Myocyte (in vitro differentiated cells): ENCODE results near the gene NPTX1. TPM values are rescaled to one million over a fixed set of nuclear protein-coding genes. Genes with fewer than 3 reads are reported as not detected.

Experiments
- DNase-seq: peaks from one replicate; pipeline ENCODE4 v3.0.0-alpha.2; 2012; ENCODE audit warnings: low read depth
- total RNA-seq: library from RNA; depleted of rRNA; stranded (reverse); fragments of >200 nt; gene quantifications from 2 replicates; pipeline ENCODE4 v1.2.3, GENCODE V29; 2014

Gene NPTX1
- total RNA-seq, 1 donor from 2014 or later: 0.24 TPM

DNA sequence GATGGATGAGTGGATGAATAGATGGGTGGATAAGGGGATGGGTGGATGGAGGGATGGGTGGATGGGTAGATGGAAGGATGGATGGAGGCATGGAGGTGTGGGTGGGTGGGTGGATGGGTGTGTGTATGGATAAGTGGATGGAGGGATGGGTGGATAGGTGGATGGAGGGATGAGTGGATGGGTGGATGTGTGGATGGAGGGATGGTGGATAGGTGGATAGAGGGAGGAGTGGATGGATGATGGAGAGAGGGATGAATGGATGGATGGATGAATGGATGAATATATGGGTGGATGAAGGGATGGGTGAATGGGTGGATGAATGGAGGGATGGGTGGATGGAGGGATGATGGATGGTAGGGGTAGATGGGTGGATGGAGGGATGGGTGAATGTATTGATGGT is 27.5 kb upstream of the NPTX1 start:
- DNase-seq: no peak

DNA sequence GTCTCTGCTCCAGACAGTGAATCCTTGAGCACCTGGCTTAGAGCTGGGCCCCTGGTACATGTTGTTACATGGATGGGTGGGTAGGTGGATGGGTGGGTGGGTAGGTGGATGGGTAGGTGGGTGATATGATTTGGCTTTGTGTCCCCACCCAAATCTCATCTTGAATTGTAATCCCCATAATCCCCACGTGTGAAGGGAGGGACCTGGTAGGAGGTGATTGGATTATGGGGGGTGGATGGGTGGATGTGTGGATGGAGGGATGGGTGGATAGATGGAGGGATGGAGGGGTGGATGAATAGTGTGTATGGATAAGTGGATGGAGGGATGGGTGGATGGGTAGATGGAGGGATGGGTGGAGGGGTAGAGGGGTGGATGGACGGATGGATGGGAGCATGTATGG is 26.6 kb upstream of the NPTX1 start:
- DNase-seq: no peak

DNA sequence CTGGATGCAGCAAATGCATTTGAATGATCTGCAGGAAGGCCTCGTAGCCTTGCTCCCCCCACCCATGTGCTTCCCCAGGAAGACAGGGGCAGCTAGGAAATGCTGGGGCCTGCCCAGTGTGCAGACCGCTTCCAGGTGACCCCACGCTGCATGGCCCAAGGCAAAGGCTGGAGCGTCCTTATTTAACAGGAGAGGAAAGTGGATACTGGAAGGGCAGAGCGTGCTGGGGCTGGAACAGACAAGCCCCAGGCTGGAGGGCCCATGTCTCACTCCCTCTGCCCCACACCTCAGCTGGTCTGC is 26.1 kb upstream of the NPTX1 start:
- DNase-seq: no peak

DNA sequence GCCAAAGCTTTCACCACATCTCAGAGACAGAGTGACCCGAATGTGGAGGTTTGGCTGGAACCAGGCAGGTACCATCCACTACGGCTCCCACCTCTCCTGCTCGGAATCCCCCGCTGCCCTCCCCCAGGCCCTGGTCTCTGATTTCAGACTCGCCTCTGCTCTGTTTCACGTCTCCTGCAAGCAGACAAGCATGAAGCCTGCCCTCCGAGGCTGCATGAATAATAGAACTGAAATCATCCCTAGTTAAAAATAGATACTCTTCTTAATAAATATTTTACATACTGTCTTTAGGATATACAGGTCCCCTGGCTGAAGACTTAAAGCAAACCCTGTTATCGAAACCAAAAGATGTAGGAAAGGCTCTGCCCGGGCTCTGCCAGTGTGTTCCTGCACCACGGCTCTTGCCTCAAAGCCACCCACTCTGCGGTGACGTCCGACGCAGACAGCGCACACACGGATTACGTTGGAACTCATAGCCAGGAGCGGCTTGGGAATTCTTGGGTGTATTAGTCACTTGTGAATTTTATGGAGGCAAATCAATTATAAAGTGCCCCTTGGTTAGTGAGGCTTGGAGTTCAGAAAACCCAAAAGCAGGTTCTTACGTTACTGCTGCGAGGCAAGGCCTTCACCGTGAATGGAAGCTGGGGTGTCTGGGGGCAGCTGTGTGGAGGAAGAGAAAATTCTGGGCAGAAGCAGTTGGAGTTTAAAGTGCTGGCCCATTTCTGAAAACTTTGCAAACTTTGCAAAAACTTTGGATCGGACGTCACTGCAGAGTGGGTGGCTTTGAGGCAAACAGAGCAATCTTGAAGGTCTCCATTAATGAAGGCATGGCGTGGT is 25.6 kb upstream of the NPTX1 start:
- DNase-seq: peak; percentile 55

DNA sequence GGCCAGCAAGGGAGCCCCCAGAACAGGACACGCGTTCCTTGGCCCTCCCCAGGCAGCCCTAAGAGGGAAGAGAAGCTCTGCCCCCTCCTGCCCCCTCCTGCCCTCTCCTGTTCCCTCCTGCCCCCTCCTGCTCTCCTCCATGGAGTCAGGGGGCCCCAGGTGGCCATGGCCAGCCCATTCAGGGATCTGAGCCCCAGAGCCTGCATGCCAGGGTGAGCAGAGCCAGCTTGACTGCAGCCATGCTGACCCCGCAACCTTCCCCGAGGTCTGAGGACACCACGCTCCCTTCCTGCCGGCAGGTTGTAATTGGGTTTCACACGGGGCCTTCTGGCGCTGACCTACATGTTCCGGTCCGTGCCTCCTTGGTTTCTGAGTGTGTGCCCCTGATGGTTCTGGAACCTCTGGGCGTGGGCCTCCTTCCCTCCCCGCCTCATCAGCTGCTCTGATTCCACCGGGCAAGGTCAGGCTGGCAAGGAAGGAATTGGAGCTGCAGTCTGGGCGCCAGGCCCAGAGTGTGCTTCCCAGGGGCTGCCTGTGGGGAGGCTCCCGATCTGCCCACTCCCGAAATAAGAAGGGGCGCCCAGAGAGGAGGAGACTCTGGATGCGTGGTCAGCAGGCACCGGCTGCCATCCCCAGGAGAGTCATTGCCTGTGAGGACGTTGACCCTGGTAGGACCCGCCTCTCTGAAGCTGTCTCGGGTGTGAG is 23.7 kb upstream of the NPTX1 start:
- DNase-seq: peak; percentile 36

DNA sequence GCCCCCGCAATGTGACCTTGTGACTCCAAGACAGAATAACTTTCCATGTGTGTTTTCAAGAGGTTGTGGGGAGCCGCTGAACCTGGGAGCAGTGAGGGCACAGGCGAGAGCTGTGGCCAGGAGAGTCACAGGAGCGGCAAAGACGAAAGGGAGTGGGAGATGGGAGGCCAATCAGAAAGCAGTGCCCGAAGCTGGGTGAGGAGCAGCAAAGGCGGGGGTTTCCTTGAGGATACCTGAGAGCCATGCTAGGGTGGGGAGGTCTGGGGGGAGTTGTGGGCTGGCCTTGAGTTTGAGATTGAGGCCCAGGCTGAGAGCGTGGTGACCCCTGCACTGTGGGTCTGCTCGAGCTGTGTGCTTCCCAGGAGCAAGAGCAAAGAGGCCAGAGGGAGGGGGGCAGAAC is 23.2 kb upstream of the NPTX1 start:
- no peak for DNase-seq

DNA sequence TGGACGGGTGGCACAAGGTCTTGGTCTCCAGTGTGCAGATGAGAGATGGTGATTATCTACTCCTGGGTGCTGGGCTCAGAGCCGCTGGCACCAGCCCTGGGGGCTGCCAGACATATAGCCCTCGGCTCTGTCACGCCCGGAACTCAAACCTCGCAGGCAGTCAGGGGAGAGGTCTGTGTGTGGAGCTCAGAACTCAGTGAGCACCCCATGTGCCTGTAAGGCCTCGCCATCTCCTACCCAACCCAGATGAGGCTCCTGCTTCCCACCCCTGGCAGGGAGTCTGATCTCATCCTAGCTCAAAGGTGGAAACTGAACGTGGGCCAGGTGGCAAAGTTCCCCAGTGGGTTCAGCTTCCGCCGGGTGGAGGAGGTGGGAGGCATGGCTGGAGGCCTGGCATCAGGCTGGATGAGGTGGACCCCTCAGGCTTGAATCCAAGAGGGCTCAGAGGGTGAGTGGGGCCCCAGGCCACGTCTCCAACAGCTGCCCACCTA is 22.6 kb upstream of the NPTX1 start:
- no peak for DNase-seq

DNA sequence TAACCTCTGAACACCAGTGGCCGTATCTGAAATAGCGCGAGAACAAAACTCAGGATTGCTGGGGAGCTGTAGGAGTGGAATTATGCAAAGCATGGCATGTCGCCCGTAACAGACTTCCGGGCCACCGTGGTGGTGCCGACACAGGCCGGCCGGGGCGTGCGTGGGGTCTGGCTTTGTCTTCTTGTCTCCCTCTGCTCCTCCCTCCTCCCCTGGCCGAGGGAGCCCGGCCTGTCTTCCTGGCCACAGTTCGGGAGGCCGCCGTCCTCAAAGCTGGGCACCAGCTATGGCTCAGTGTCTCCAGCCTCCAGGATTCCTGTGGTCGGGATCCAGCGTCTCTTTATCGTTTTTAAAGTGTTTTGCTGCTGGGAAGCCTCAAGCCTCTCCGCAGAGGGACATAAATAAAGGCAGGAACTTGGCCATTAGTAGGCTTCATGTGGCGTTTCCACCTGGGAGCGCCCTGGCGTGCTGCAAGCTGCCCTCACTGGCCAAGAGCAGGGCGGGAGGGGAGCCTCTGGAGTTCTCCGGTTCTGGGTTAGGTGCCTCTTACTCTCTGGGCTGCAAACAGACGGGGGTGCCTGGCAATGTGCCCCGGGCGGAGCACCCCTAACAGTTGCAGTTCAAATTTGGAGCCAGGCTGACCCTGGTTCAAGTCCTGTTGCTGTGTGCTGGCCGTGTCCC is 22.0 kb upstream of the NPTX1 start:
- DNase-seq: peak; percentile 50

DNA sequence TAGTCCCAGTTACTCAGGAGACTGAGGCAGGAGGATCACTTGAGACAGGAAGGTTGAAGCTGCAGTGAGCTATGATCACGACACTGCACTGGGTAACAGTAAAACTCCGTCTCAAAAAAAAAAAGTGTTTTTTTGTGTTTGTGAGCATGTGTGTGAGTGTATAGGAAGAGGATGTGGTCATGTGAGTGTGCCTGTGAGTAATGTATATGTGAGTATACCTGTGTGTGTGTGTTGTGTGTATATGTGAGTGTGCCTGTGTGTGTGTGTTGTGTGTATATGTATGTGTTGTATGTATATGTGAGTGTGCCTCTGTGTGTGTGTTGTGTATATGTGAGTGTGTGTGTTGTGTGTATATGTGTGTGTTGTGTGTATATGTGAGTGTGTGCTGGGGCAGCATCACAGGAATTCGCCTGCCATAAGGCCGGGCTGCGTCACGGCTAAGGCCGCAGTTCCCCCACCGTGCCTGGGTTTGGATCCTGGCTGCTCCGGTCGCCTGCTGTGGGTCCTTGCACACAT is 21.4 kb upstream of the NPTX1 start:
- no peak for DNase-seq

DNA sequence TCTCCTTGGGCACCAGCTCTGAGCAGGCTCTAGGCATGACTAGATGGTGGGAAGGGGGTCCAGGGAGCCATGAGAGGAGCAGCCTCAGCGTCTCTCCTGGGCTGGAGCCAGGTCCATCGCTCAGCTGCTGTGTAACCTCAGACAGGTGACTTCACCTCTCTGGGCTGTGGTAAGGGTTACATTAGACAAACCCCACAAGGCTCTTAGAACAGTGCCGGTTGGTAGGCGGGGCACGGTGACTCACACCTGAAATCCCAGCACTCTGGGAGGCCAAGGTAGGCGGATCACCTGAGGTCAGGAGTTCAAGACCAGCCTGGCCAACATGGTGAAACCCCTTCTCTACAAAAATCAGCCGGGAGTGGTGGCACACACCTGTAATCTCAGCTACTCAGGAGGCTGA is 18.1 kb upstream of the NPTX1 start:
- no peak for DNase-seq

DNA sequence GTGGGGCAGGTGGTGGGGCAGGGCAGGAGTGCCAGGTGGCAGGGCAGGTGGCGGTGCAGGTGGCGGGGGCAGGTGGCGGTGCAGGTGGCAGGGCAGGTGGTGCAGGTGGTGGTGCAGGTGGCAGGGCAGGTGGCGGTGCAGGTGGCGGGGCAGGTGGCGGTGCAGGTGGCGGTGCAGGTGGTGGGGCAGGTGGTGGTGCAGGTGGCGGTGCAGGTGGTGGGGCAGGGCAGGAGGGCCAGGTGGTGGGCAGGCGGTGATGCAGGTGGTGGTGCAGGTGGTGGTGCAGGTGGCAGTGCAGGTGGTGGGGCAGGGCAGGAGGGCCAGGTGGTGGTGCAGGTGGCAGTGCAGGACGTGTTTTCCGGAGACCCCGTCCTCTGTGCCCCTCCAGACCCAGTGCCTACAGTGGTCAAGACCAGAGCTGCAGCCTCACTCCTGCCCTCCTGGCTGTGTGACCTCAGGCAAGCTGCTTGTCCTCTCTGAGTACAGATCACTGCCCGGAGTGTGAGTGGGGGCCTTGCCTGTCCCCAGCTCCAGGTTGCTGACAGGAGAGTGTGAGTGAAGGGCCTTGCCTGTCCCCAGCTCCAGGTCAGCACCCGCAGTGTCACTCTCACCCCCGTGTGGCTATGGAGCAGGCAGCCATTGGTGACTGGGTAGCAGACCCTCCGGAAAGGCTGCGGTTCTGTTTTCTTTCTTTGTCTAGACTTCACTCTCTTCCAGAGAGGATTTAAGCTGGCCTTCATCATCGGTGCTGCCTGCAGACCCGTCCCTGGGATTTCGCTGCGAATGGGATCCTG is 16.1 kb upstream of the NPTX1 start:
- DNase-seq: no peak

DNA sequence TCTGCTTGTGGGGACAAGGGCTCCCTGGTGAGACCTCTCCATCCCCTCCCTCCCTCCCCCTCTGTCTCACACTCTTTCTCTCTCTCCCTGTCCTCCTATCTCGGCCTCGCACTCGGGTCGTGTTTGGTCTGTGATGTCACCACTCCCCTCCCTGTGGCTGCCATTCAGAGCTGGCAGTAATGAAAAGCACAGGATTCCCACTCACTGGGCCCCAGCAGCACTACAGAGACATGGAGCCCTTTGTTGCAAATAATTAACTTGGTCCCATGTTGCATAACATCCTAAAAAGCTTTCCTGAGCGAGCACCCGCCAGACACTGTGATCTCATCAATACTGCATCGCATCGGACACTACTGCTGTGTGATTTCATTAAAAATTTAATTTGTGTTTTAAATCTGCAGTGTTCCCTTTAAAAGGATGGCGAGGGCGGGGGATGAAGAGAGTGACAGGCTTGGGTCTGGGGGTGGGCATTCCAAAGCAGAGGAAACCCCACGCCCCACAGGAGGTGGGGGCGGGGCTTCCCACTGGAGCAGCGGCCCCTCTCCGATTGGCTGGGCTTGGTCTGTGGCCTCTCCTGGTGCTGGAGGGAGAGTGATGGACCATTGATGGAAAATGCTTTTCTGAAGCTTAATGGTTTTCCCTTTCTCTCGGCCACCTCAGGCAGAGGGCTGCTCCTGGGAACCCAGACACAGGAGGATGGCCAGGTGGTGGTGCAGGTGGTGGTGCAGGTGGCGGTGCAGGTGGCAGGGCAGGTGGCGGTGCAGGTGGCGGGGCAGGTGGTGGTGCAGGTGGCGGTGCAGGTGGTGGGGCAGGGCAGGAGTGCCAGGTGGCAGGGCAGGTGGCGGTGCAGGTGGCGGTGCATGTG is 15.3 kb upstream of the NPTX1 start:
- DNase-seq: no peak

DNA sequence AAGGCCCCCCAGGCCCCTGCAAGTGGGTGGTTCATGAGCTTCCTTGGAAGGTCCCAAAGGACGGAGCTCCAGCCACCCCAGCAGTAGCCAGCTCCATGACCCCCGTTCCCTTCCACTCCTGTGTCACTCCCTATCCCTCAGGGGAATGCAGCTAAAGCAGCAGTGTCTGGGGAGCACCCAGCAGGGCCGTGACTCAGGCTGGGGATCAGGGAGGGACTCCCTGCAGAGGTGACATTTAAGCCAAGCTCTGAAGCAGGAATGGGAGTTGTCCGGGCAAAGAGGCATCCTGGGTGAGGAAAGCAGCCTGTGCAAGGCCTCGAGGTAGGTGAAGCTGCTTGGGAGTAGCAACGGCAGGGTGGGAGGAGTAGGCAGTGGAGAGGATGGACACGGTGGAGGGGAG is 11.1 kb upstream of the NPTX1 start:
- DNase-seq: no peak

DNA sequence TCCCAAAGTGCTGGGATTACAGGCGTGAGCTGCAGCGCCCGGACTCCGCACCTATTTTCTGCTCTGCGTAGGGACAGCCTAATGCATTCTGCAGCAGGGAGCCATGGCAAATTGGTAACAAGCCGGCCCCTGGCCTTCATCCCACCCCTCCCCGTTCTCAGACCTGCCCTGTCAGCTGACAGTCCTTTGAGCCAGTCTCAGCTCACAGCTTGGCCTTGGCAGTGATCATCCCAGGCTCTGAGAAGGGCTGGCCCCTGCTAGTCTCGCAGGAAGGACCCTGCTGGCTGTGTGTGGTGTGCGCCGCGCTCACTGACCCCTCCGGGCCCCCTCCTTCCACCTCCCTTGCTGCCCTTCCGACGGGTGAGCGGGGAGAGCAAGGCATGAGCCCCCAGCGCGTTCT is 10.3 kb upstream of the NPTX1 start:
- no peak for DNase-seq

DNA sequence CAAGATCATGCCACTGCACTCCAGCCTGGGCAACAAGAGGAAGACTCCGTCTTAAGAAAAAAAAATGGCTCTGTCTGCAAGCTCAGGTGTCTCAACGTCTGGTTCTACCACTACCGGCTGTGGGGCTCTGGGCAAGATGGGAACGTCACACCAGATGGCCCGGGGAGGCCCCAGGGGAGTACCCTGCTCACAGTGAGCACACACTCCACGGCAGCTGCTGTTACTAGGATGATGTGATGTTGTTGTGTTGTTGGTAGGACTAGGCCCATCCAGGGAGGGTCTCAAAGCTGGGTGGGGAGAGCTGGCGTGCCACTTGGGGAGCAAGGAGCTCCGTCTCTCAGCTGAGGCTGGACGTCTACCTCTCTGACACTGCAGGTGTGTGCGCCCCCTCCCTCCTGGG is 9.4 kb upstream of the NPTX1 start:
- DNase-seq: no peak

DNA sequence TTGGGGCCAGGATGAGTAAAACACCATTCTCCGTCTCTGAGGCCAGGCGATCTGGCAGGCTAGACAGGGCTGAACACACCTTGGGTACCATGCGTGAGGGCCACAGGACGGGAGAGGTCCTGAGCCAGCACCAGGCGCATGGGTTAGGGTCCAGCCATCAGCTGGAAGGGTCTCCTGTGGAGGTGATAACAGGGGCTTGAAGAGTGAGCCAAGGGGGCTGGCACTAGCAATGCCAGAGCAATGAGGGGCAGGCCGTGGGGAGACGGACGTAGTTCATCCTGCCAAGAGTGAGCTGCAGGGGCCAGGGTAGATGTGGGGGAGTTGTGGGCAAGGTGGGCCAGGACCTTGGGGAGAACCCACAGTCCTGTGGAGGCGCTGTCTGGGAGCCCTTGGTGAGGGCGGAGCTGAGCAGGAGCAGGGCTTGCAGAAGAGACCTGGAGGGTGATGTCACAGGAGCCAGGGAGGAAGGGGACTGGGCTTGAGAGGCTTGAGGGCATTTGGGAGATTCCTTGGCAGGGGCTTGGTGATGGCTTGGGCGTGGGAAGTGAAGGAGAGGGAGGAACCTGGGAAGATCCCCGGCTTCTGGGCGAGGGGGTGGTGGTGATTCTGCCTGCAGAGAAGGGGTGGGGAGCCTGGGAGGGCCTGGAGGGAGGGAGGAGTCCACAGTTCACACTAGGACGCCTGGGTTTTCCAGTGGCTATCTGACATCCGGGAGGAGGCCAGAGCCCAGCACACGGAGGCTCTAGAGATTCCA is 6.3 kb upstream of the NPTX1 start:
- no peak for DNase-seq

DNA sequence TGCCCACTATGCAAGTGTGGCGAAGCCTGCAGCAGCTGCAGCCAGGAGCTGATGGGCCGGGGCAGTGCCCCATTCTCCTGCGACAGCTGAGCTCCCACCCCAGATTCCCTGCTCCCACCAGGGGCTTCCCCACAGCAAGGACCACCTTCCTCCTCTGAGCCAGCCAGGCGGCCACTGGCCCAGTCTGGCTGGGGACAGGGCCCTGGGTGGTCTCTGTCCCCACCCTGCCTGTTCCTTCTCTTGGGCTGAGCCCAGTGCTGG is 5.6 kb upstream of the NPTX1 start:
- DNase-seq: no peak

DNA sequence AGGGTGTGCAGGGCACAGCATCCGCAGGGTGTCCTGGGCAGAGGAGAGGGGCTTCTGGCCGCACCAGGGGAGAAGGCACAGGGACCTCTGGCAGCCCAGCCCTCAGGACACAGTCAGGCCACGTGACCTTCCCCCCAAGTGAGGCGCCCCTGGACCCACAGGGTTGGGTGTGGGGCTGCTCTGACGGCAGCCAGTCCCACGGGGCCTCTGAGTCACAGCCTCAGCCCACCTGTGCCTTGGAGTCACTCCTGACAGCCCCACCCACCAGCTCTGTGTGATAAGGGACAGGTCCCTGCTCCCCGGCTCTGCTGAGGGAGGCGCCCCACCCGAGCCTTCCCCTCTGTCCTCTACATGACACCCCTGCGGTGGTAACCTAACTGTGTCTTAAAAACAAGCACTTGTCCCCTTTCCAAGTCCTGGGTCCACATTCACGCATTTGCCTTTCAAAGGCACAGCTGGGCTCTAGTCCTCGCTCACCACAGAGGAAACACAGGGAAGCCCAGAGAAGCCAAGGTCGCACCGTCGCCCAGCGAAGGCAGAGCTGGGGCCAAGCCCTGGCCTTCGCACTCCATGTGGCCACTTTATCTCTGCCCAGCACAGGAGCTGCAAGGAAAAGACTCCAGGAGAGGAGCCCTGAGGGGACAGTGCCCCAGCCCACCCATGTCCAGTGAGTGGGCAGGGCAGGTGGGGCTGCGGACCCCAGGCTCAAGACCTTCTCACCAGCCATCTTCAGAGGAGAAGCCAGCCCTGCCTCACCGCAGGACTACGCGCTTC is 5.1 kb upstream of the NPTX1 start:
- peak; percentile 14 for DNase-seq

DNA sequence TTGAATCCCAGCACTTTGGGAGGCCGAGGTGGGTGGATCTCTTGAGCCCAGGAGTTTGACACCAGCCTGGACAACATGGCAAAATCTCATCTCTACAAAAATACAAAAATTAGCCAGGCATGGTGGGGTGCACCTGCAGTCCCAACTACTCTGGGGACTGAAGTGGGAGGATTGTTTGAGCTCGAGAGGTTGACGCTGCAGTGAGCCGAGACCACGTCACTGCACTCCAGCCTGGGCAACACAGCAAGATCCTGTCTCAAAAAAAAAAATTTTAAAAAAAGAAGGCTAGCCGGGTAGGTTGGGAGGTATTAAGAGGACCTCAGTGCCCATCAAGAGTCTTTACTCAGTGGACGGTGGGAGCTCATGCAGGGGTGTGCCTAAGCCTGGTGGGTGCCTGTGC is 3.8 kb upstream of the NPTX1 start:
- DNase-seq: no peak
